ENCODE results near the gene METTL1. TPM values are rescaled to one million over a fixed set of nuclear protein-coding genes. Genes with fewer than 3 reads are reported as not detected.
A peak's percentile ranks its signal among the peaks of the same experiment; 100 is the strongest.

METTL1 gene
- total RNA-seq, 1 experiment from 2014 or later: 17.9 TPM

GRCh38 chr12:57772429-57773322 is 771 bp upstream of the METTL1 start, which contains the start of gene EEF1AKMT3:
EEF1AKMT3 (plus strand) TSS chr12:57772614; CDS start chr12:57772725, 111 bp downstream.
- ChIA-PET CTCF (interaction anchor here (0.7 to 0.9 kb wide), 2 partner anchors 16 to 123 kb away, joined by 3 to 4 read pairs; no protein-coding TSS in a partner anchor), POLR2A (ENCODE audit: unreplicated experiment) (interaction anchor here (0.5 to 0.6 kb wide), 4 partner anchors 11 to 253 kb away, joined by 3 to 13 read pairs (median 4); no protein-coding TSS in a partner anchor)
- Histone ChIP-seq H3F3A (ENCODE audit: insufficient read depth, low read depth) (peaks cover 3% of the 10 kb centered on the region; the same call in 1 of the 2 replicates), H3K36me3 (ENCODE audit: low read depth) (no peaks in the 10 kb centered on the region), H3K4me1 (replicated peaks; ENCODE audit: insufficient read depth) (peaks cover 8% of the 10 kb centered on the region; the same call in 1 of the 2 replicates), H3K4me3 (peak within 1 kb of the TSS; percentile 68), H4K20me1 (ENCODE audit: insufficient read depth) (no peaks in the 10 kb centered on the region; the same call in 1 of the 2 replicates), H2AFZ (peak within 1 kb of the TSS; percentile 94), H3K27ac (peak within 1 kb of the TSS; percentile 75), H3K79me2 (ENCODE audit: low read depth) (peaks cover 19% of the 10 kb centered on the region), H3K4me2 (peak within 1 kb of the TSS; percentile 84), H3K9me2 (ENCODE audit: insufficient read depth) (no peaks in the 10 kb centered on the region), H3K9me3 (ENCODE audit: insufficient read depth, low read depth) (no peaks in the 10 kb centered on the region), H3K27me3 (ENCODE audit: insufficient read depth, low read depth) (no peaks in the 10 kb centered on the region)
- no TSS peak for BruUV-seq (replicated peaks)
- intact Hi-C loops (cut with micrococcal nuclease; ENCODE audit: unreplicated experiment): loop anchor here (2.0 kb wide), 1 partner anchor 18 kb away; the partner anchor contains the start of gene MARCHF9
- no peak for DNase-seq
- TF ChIP-seq CTCF (conservative IDR thresholded peaks at IDR 0.05) (no peak), EZH2 (IDR thresholded peaks at IDR 0.05; ENCODE audit: low read depth) (no peak)

GRCh38 chr12:57771236-57771872 is 551 bp downstream of the METTL1 start:
- H3K4me2 ChIP-seq: peak overlapping the region; percentile 84
- H3K4me1 ChIP-seq (replicated peaks; ENCODE audit: insufficient read depth): peaks cover 8% of the 10 kb centered on the region; the same call in 1 of the 2 replicates
- no peaks in the 10 kb centered on the region for H3K9me3 ChIP-seq (ENCODE audit: insufficient read depth, low read depth)
- H3K4me3 ChIP-seq: peak overlapping the region; percentile 68
- H3K27ac ChIP-seq: peak overlapping the region; percentile 75
- H3K79me2 ChIP-seq (ENCODE audit: low read depth): peaks cover 19% of the 10 kb centered on the region
- peak overlapping the region; percentile 94 for H2AFZ ChIP-seq
- H3K36me3 ChIP-seq (ENCODE audit: low read depth): no peaks in the 10 kb centered on the region
- DNase-seq: peak; percentile 80 to 87
- TSS peak; percentile 34 for BruUV-seq (replicated peaks)
- H3K9me2 ChIP-seq (ENCODE audit: insufficient read depth): no peaks in the 10 kb centered on the region
- H3F3A ChIP-seq (ENCODE audit: insufficient read depth, low read depth): peaks cover 7% of the 10 kb centered on the region; the same call in 1 of the 2 replicates
- CTCF ChIA-PET: interaction anchor here (0.9 kb wide), 1 partner anchor 15 kb away, joined by 3 read pairs; no protein-coding TSS in a partner anchor
- intact Hi-C loops (cut with micrococcal nuclease; ENCODE audit: unreplicated experiment): no loop called here
- TF ChIP-seq EZH2 (IDR thresholded peaks at IDR 0.05; ENCODE audit: low read depth) (no peak), CTCF (conservative IDR thresholded peaks at IDR 0.05) (no peak)
- POLR2A ChIA-PET (ENCODE audit: unreplicated experiment): no interaction called here
- peaks cover 4% of the 10 kb centered on the region for H3K27me3 ChIP-seq (ENCODE audit: insufficient read depth, low read depth)
- H4K20me1 ChIP-seq (ENCODE audit: insufficient read depth): no peaks in the 10 kb centered on the region; the same call in 1 of the 2 replicates

- peaks cover 19% of the 10 kb centered on the region for H3K79me2 ChIP-seq (ENCODE audit: low read depth)
- H3K27me3 ChIP-seq (ENCODE audit: insufficient read depth, low read depth): peaks cover 10% of the 10 kb centered on the region
- BruUV-seq (replicated peaks): no TSS peak
- H2AFZ ChIP-seq: no peak overlapping the region
- POLR2A ChIA-PET (ENCODE audit: unreplicated experiment): interaction anchor here (0.6 kb wide), 1 partner anchor 26 kb away, joined by 7 read pairs; the partner anchor contains the start of gene TSPAN31
- H3K27ac ChIP-seq: no peak overlapping the region
- DNase-seq: no peak
- H3K4me3 ChIP-seq: peak overlapping the region; percentile 68; the same call in 1 of the 2 replicates
- no peaks in the 10 kb centered on the region for H3K9me3 ChIP-seq (ENCODE audit: insufficient read depth, low read depth)
- peaks cover 8% of the 10 kb centered on the region; the same call in 1 of the 2 replicates for H3K4me1 ChIP-seq (replicated peaks; ENCODE audit: insufficient read depth)
- H3K36me3 ChIP-seq (ENCODE audit: low read depth): no peaks in the 10 kb centered on the region
- intact Hi-C loops (cut with micrococcal nuclease; ENCODE audit: unreplicated experiment): no loop called here
- CTCF ChIA-PET: no interaction called here
- H3K9me2 ChIP-seq (ENCODE audit: insufficient read depth): no peaks in the 10 kb centered on the region
- no peaks in the 10 kb centered on the region; the same call in 1 of the 2 replicates for H4K20me1 ChIP-seq (ENCODE audit: insufficient read depth)
- H3F3A ChIP-seq (ENCODE audit: insufficient read depth, low read depth): peaks cover 7% of the 10 kb centered on the region; the same call in 1 of the 2 replicates
- peak overlapping the region; percentile 84 for H3K4me2 ChIP-seq
- TF ChIP-seq EZH2 (IDR thresholded peaks at IDR 0.05; ENCODE audit: low read depth) (no peak), CTCF (conservative IDR thresholded peaks at IDR 0.05) (no peak)
Measured at GRCh38 chr12:57770734-57771133, 1.2 kb downstream of the METTL1 start.

Measured in PC-9 (cell line).